Ovary (tissue), 9 donors: Measurements from ENCODE around the gene KCNK7. TPM values are rescaled to one million over a fixed set of nuclear protein-coding genes. Genes with fewer than 3 reads are reported as not detected.

Experiments
- DNase-seq, 5 donors: peaks; one replicate each; pipeline ENCODE4 v3.0.0-alpha.2; 2019 to 2020
- H3K27ac ChIP-seq, 2 donors: fragments of 200-600 bp; one replicate each; pipeline versions ENCODE4 v1.5.1 to v1.8.0; 2019 to 2022
- H3K27me3 ChIP-seq: fragments of 200-600 bp; one replicate; pipeline ENCODE4 v1.8.0; 2022
- H3K36me3 ChIP-seq: fragments of 200-600 bp; sonication (generic); one replicate; pipeline ENCODE4 v1.5.1; 2019
- H3K4me1 ChIP-seq: one replicate; pipeline ENCODE4 v1.8.1; 2013; ENCODE audit warnings: mild to moderate bottlenecking, moderate library complexity; ENCODE audit not compliant: insufficient read depth
- H3K4me3 ChIP-seq: fragments of 200-600 bp; sonication (generic); one replicate; pipeline ENCODE4 v1.5.1; 2017
- H3K9me3 ChIP-seq, 2 donors: fragments of 200-600 bp in 1 of 2; sonication (generic) in 1 of 2; one replicate each; pipeline versions ENCODE4 v1.5.1 to v1.8.1; 2013 to 2019; ENCODE audit warnings: mild to moderate bottlenecking in 1 of 2, moderate library complexity in 1 of 2
- CTCF ChIP-seq, 3 donors: fragments of 450-650 bp in 2 of 3; fragments of 200-600 bp in 1 of 3; IDR thresholded peaks; one replicate each; pipeline versions ENCODE4 v1.5.1 to v1.8.0; 2016 to 2022; ENCODE audit warnings: antibody characterized with exemption in 3 of 3, mild to moderate bottlenecking in 1 of 3
- EP300 ChIP-seq: sonication (generic); formaldehyde crosslinking; IDR thresholded peaks from one replicate; pipeline ENCODE4 v1.6.1; 2017; ENCODE audit warnings: antibody characterized with exemption
- POLR2A ChIP-seq: fragments of 450-650 bp; IDR thresholded peaks from one replicate; pipeline ENCODE4 v1.6.1; 2017; ENCODE audit warnings: antibody characterized with exemption, mild to moderate bottlenecking, moderate library complexity
- WGBS, 3 donors: extraction: QIAGEN DNeasy Blood & Tissue Kit in 1 of 3; methylation state at CpG; one replicate each; pipeline versions ENCODE4 v1.1.5 to v1.1.7; 2013 to 2017; 5-methylcytosine and 5-hydroxymethylcytosine counted together
- intact Hi-C, 4 donors: fragments of 100-400 bp; cut with DNase I; formaldehyde crosslinking; loops; one replicate each; pipeline versions ENCODE4 v1.11.0 to v1.15.1; 2022 to 2023
- polyA plus RNA-seq, 2 donors: library from polyadenylated mRNA; stranded (reverse); fragments of 200-250 nt in 1 of 2; fragments of 350-450 nt in 1 of 2; fragmentation: Illumina TruSeq in 1 of 2; extraction: RNeasy Lipid Tissue Mini Kit (QIAGEN cat#74804) in 1 of 2; gene quantifications; one replicate each; pipeline ENCODE4 v1.2.3, GENCODE V29; 2013 to 2014
- total RNA-seq, 7 donors: library from RNA; depleted of rRNA in 2 of 7; stranded (reverse); fragments of >200 nt in 2 of 7; fragmentation: NEBNext Ultra II Directional in 3 of 7; extraction: Animal tissue kit (Norgen Biotek cat#: 25700) in 3 of 7; gene quantifications; one replicate each; pipeline versions ENCODE4 v1.1.0 to v1.2.4, GENCODE V29; 2016 to 2023
- donor health status: DM: no; HTN: no; CAD: no; lungs with moderate emphysema.
- donor health status: DM: no; HTN: no; CAD: no.
- donor health status: Bipolar disorder and iron deficiency.
- donor health status: DM: yes; HTN: yes; CAD: no.
- donor health status: DM: no; HTN: no; CAD: no.
- donor health status: DM: yes; HTN: yes; CAD: no.

KCNK7 gene
- total and polyA plus RNA-seq, 9 donors, result 0.65 to 4.0 (median 1.2) TPM; not detected in 1

GRCh38 chr11:65624931-65625627 lies 29.5 kb upstream of the KCNK7 start:
- no peak overlapping the region for H3K27ac ChIP-seq
- intact Hi-C loops, result no loop called here
- no peaks in the 10 kb centered on the region for H3K27me3 ChIP-seq
- TF ChIP-seq CTCF (IDR thresholded peaks at IDR 0.05), result no peak
- TF ChIP-seq POLR2A, result no peak
- TF ChIP-seq EP300, result no peak
- H3K4me3 ChIP-seq, result no peak overlapping the region
- H3K4me1 ChIP-seq, result no peaks in the 10 kb centered on the region
- no peaks in the 10 kb centered on the region for H3K36me3 ChIP-seq
- no peak for DNase-seq
- no peaks in the 10 kb centered on the region for H3K9me3 ChIP-seq
- 80 to 84% (median 82%) methylated on average over 29 to 30 of the region's 30 CpGs for WGBS, 3 donors

DNA sequence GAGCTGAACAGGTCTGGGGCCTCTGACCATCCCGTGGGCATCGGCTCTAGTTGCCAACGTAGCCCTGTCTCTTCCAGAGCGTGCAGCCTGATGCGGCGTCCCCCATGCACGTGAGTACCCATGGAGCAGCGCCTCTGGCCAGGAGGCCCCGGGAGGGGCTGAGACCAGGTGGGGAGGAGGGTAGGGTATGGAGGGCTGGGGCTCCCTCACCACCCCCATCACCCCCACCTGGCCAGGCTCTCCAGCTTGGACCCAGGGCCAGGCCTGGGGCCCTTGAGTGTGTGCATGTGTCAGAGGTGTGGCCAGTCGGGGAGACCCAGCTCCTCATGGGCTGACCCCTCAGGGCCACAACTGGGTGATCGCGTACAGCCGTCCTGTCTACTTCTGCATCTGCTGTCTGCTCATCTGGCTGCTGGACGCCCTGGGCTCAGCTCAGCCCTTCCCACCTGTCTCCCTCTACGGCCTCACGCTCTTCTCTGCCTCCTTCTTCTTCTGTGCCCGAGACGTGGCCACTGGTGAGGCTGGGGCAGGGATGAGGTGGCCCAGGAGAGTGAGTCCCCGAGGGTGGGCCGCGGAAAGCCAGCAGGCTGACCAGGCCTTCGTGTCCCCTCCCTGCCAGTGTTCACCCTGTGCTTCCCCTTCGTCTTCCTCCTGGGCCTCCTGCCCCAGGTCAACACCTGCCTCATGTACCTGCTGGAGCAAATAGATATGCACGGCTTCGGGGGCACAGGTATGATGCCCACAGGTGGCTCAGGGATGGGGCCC lies 28.4 kb upstream of the KCNK7 start:
- 88 to 90% (median 90%) methylated on average over 25 of the region's 25 CpGs for WGBS, 3 donors
- TF ChIP-seq CTCF (IDR thresholded peaks at IDR 0.05) (no peak), EP300 (no peak), POLR2A (no peak)
- Histone ChIP-seq H3K4me1 (no peaks in the 10 kb centered on the region), H3K9me3 (no peaks in the 10 kb centered on the region), H3K27me3 (no peaks in the 10 kb centered on the region), H3K27ac (no peak overlapping the region), H3K36me3 (no peaks in the 10 kb centered on the region), H3K4me3 (no peak overlapping the region)
- no peak for DNase-seq
- intact Hi-C loops, result no loop called here

- H3K27ac ChIP-seq, result no peak overlapping the region
- H3K4me3 ChIP-seq, result no peak overlapping the region
- no peak for DNase-seq
- no peaks in the 10 kb centered on the region for H3K27me3 ChIP-seq
- no peaks in the 10 kb centered on the region for H3K36me3 ChIP-seq
- 88 to 91% (median 90%) methylated on average over 14 of the region's 14 CpGs for WGBS, 3 donors
- no peaks in the 10 kb centered on the region for H3K9me3 ChIP-seq
- intact Hi-C loops, result no loop called here
- no peaks in the 10 kb centered on the region for H3K4me1 ChIP-seq
- TF ChIP-seq POLR2A (no peak), EP300 (no peak), CTCF (IDR thresholded peaks at IDR 0.05) (no peak)
Measured at GRCh38 chr11:65623177-65623576, 27.6 kb upstream of the KCNK7 start.

- no peaks in the 10 kb centered on the region for H3K27me3 ChIP-seq
- no peak for TF ChIP-seq CTCF (IDR thresholded peaks at IDR 0.05)
- no peak for TF ChIP-seq EP300
- TF ChIP-seq POLR2A, result no peak
- no peaks in the 10 kb centered on the region for H3K36me3 ChIP-seq
- intact Hi-C loops, result no loop called here
- no peaks in the 10 kb centered on the region for H3K4me1 ChIP-seq
- H3K27ac ChIP-seq, result no peak overlapping the region
- 88 to 93% (median 89%) methylated on average over 16 of the region's 16 CpGs for WGBS, 3 donors
- DNase-seq, result no peak
- no peak overlapping the region for H3K4me3 ChIP-seq
- no peaks in the 10 kb centered on the region for H3K9me3 ChIP-seq
Measured at GRCh38 chr11:65622011-65622410, 26.4 kb upstream of the KCNK7 start.
